ENCODE results near the gene STAT4.

Gene STAT4

GRCh38 chr2:190986221-190986953 is 164.4 kb downstream of the STAT4 start:
- DNase-seq: no peak

GRCh38 chr2:190984595-190984994 is 166.2 kb downstream of the STAT4 start:
- DNase-seq: no peak

- no peak for DNase-seq
Observed at GRCh38 chr2:190982262-190983034, 168.3 kb downstream of the STAT4 start.

- no peak for DNase-seq
Observed at GRCh38 chr2:190981733-190982132, 169.1 kb downstream of the STAT4 start.

GRCh38 chr2:190981333-190981732 is 169.5 kb downstream of the STAT4 start:
- DNase-seq: no peak

- no peak for DNase-seq
Observed at GRCh38 chr2:190980630-190981209, 170.1 kb downstream of the STAT4 start.

- DNase-seq: no peak
Observed at GRCh38 chr2:190979906-190980629, 170.7 kb downstream of the STAT4 start.

Measured in KG1 (cell line).